HL-60 (cell line): ENCODE data around the gene GFER.
A peak's percentile ranks its signal among the peaks of the same experiment; 100 is the strongest.

Experiments
- GABPA ChIP-seq: IDR thresholded peaks from 2 replicates; pipeline ENCODE4 v1.6.1; 2012; ENCODE audit warnings: low read depth
- POLR2AphosphoS5 ChIP-seq: IDR thresholded peaks from 2 replicates; pipeline ENCODE4 v1.6.1; 2012; ENCODE audit warnings: low read depth
- SPI1 ChIP-seq: IDR thresholded peaks from 2 replicates; pipeline ENCODE4 v1.6.1; 2012; ENCODE audit warnings: low read depth, mild to moderate bottlenecking, borderline replicate concordance
- TF ChIP-seq, protein P1 (sequence below): IDR thresholded peaks from one replicate; pipeline ENCODE4 v1.5.1; 2011; ENCODE audit warnings: low read length, control low read depth, inconsistent platforms; ENCODE audit not compliant: insufficient read depth
- TF ChIP-seq, protein P2 (sequence below): IDR thresholded peaks from 2 replicates; pipeline ENCODE4 v1.6.1; 2012; ENCODE audit warnings: low read depth; ENCODE audit not compliant: insufficient replicate concordance

GRCh38 chr16:1964506-1965395 is 19.2 kb upstream of the GFER start, which contains the start of gene RPS2:
- TF ChIP-seq, protein P1, sequence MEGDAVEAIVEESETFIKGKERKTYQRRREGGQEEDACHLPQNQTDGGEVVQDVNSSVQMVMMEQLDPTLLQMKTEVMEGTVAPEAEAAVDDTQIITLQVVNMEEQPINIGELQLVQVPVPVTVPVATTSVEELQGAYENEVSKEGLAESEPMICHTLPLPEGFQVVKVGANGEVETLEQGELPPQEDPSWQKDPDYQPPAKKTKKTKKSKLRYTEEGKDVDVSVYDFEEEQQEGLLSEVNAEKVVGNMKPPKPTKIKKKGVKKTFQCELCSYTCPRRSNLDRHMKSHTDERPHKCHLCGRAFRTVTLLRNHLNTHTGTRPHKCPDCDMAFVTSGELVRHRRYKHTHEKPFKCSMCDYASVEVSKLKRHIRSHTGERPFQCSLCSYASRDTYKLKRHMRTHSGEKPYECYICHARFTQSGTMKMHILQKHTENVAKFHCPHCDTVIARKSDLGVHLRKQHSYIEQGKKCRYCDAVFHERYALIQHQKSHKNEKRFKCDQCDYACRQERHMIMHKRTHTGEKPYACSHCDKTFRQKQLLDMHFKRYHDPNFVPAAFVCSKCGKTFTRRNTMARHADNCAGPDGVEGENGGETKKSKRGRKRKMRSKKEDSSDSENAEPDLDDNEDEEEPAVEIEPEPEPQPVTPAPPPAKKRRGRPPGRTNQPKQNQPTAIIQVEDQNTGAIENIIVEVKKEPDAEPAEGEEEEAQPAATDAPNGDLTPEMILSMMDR, result no peak
- peak; percentile 99 for TF ChIP-seq POLR2AphosphoS5
- TF ChIP-seq, protein P2, sequence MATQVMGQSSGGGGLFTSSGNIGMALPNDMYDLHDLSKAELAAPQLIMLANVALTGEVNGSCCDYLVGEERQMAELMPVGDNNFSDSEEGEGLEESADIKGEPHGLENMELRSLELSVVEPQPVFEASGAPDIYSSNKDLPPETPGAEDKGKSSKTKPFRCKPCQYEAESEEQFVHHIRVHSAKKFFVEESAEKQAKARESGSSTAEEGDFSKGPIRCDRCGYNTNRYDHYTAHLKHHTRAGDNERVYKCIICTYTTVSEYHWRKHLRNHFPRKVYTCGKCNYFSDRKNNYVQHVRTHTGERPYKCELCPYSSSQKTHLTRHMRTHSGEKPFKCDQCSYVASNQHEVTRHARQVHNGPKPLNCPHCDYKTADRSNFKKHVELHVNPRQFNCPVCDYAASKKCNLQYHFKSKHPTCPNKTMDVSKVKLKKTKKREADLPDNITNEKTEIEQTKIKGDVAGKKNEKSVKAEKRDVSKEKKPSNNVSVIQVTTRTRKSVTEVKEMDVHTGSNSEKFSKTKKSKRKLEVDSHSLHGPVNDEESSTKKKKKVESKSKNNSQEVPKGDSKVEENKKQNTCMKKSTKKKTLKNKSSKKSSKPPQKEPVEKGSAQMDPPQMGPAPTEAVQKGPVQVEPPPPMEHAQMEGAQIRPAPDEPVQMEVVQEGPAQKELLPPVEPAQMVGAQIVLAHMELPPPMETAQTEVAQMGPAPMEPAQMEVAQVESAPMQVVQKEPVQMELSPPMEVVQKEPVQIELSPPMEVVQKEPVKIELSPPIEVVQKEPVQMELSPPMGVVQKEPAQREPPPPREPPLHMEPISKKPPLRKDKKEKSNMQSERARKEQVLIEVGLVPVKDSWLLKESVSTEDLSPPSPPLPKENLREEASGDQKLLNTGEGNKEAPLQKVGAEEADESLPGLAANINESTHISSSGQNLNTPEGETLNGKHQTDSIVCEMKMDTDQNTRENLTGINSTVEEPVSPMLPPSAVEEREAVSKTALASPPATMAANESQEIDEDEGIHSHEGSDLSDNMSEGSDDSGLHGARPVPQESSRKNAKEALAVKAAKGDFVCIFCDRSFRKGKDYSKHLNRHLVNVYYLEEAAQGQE, result peak; percentile 85
- no peak; the same call in 1 of the 2 replicates for TF ChIP-seq GABPA
- no peak for TF ChIP-seq SPI1
